NCI-H345 treated with DMSO at 0.1 percent for 48 hours (cell line): Measurements from ENCODE around the gene SKP1.

Source experiments
- DNase-seq: peaks from one replicate; lab custom pipeline; 2025; ENCODE audit not compliant: unreplicated experiment; lab: John Stamatoyannopoulos, UW

SKP1 gene

GRCh38 chr5:134113902-134114875 is 62.6 kb downstream of the SKP1 start, which contains the start of gene TCF7:
Gene TCF7, plus strand, starts transcription at chr5:134114681. Its CDS starts 226 bp downstream, at chr5:134114907.
- peak; percentile 29 for DNase-seq

- DNase-seq: no peak
Measured at GRCh38 chr5:134113363-134113889, 63.3 kb downstream of the SKP1 start.

GRCh38 chr5:134112726-134113362 is 63.9 kb downstream of the SKP1 start:
- DNase-seq: no peak

DNA sequence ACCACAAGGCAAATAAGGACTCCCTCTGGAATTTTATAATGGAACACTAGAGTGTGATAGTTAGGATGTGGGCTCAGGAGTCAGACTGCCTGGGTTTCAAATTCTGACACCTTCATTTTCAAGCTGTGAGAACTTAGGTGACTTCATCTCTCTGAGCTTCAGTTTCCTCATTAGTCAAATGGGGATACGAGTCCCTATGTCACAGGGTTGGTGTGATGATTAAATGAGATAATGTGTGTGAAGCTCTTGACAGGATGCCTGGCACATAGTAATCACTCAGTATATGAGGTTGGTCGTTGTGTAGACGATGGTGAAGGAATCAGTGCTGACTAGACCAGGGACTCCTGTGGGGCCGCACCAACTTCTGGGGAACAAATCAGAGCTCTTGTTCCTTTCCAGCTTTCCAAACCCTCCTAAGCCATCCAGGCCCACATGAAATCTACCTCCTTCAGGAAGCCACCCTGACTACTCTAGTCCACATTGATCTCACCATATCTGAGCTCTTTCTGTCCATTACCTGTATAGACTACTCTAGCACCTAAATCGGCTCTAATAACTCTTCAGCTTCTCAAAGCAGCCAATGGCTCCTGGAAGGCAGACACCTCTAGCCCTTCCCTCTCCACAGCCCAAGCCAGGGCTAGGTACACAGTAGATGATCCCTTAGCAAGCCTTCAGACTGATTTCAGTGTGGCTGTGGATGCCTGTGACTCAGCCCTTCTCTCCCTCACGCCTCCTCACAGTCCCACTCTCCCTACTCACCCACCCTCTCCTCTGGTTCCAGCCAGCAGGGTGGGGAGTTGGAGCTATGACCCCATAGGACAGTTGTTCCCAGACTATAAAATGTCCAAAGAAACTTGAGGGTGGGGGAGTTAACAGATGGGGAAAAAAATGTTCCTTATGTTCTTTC is 64.8 kb downstream of the SKP1 start:
- DNase-seq: no peak

GRCh38 chr5:134110382-134110781 is 66.4 kb downstream of the SKP1 start:
- no peak for DNase-seq

- no peak for DNase-seq
Measured at GRCh38 chr5:134107779-134108178, 69.0 kb downstream of the SKP1 start.

DNA sequence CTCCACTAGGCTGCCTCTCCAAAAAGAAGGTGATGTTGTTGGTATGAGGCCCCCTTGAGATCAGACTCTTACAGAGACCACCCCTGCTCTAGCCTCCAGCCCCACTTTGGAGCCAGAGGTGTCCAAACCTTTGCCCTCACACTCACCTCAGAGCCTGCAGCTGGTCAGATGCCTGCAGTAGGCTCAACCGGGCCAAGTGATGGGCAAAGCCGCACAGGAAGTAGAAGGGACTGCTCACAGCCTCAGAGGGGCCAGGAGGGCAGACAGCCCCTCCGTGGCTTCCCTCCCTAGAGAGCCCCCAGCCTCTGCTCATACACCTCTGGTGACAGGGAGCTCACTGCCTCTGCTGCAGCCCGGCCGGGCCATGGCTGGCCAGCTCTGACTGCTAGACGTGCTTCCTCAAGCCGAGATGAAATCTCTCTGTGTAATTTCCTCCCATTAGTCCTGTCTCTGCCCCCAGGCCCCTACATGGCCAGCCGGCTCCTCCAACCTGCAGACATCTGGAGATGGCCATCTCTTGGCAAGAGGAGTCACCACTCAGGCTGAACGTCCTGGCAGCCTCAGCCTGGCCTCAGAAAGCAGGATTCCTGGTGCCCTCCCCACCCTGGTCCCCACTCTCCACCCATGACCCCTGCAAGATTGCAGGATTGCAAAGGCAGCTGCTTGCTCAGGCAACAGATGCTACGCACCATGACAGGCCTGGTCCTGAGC is 69.6 kb downstream of the SKP1 start:
- no peak for DNase-seq

DNA sequence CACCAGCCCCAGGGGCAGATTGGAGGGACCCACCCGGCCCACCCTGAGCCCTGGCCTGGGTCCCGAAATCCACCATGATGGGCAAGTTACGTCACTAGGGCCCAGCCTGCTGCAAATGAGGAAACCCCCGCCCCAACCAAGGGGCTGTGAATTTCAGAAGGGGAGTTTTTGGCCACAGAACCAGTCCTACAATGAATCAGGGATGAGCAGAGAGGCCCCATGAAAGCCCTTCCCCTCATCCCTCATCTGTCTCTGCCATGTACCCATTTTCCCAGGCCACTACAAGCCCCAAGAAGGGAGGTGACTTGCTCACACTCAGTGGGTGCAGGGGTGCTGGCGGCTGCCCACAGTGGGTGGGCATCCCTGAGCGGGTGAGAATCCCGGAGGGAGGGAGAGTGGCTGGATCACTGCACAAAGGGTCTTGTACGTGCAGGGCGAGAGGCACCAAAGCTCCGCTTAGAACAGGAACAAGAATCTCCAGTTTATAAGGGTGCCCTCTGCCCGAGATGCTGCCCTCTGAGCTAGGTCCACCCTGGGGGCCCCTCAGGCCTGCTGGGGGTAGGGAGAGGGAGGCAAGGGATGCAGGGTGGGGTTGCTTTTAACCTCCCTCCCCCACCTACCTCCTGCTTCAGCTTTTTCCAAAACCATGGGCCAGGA is 72.6 kb downstream of the SKP1 start:
- no peak for DNase-seq

- DNase-seq: no peak
Measured at GRCh38 chr5:134103397-134103796, 73.4 kb downstream of the SKP1 start.

DNA sequence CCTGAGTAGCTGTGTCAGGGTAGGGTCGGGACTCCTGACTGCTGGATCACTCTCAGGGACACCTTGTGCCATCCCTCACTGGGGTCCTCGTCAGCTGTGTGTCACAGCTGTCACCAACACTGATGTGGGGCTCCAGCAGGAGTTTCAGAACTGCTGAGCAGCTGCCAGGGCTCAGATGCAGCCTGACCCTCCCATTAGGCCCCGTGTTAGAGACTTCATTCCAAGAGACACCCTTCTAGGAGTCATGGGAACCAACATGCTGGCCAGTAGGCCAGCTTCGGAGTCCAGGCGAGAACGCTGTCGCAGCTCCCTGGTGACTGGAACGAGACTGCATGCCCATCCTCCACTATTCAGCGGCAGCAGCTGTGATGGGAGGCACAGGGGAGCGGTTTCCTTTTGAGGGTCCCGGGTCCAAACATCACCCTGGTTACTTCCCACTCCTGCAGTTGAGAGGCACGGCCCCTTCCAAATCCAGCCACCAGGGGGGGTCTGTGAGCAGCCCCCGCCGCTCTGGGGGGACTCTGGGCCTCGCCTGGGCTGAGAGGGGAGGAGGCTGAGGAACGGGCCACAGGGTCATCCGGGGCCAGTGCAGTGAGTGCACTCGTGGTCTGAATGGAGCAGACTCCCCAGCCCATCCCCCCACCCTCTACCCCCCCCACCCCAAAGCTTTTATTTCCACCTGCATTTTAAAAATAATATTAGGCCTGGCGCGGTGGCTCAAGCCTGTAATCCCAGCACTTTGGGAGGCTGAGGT is 74.9 kb downstream of the SKP1 start:
- DNase-seq: no peak

DNA sequence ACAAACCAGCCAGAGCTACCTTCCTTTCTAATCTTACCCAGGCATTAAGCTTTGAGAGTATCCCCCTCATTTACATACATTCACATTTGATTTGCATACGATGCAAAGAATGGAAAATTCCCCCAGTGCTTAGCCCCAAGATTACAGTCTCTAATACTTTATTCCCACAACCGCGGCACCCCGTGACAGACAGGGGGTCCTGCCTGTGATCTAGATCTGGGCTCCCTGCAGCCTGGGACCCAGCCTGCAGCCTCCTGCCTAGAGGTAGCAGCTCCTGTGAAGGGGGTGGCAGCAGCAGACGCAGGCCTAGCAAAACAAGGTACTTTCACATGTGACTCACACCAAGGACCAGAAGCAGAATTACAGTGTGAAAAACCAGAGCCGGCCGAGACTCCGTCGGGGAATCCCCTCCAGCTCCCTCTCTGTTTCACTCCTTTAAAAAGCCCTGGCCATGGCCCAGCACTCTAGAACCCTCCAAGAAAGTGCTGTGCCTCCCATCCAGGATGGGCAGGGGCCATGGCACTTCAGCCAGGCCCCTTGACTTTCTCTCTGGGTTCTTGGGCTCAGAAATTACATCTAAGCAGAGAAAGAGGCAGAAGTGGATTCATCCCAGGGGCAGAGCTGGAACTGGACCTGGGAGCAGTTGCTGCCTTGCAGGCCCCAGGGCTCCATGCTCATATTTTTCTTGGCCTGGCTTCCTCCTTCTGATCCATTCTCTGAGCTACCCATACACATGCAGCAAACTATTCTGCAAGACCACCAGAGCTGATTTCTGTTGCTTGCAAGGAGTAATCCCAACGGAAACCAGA is 76.3 kb downstream of the SKP1 start:
- DNase-seq: no peak

GRCh38 chr5:134099939-134100282 is 76.8 kb downstream of the SKP1 start:
- no peak for DNase-seq

- no peak for DNase-seq
Measured at GRCh38 chr5:134099288-134099872, 77.4 kb downstream of the SKP1 start.
